ENCODE results near the gene HPCAL1.

HPCAL1 gene

GRCh38 chr2:10406016-10406415 is 103.3 kb downstream of the HPCAL1 start:
- Histone ChIP-seq H3K9me3 (ENCODE audit: control insufficient read depth, insufficient read depth, low read length) (no peaks in the 10 kb centered on the region), H3K4me1 (ENCODE audit: insufficient read depth, low read length) (peaks cover 9% of the 10 kb centered on the region; the same call in 1 of the 2 replicates), H3K36me3 (ENCODE audit: insufficient read depth, low read length) (no peaks in the 10 kb centered on the region), H3K9ac (ENCODE audit: low read depth, low read length) (no peak overlapping the region)

- H3K9ac ChIP-seq (ENCODE audit: low read depth, low read length), result no peak overlapping the region
- no peaks in the 10 kb centered on the region for H3K36me3 ChIP-seq (ENCODE audit: insufficient read depth, low read length)
- H3K4me1 ChIP-seq (ENCODE audit: insufficient read depth, low read length), result peaks cover 9% of the 10 kb centered on the region; the same call in 1 of the 2 replicates
- H3K9me3 ChIP-seq (ENCODE audit: control insufficient read depth, insufficient read depth, low read length), result no peaks in the 10 kb centered on the region
Observed at GRCh38 chr2:10406491-10407188, 103.9 kb downstream of the HPCAL1 start.

- Histone ChIP-seq H3K4me1 (ENCODE audit: insufficient read depth, low read length) (peaks cover 9% of the 10 kb centered on the region; the same call in 1 of the 2 replicates), H3K9me3 (ENCODE audit: control insufficient read depth, insufficient read depth, low read length) (no peaks in the 10 kb centered on the region), H3K36me3 (ENCODE audit: insufficient read depth, low read length) (no peaks in the 10 kb centered on the region), H3K9ac (ENCODE audit: low read depth, low read length) (no peak overlapping the region)
Observed at GRCh38 chr2:10407432-10407831, 104.7 kb downstream of the HPCAL1 start.

- Histone ChIP-seq H3K9me3 (ENCODE audit: control insufficient read depth, insufficient read depth, low read length) (no peaks in the 10 kb centered on the region), H3K9ac (ENCODE audit: low read depth, low read length) (no peak overlapping the region), H3K4me1 (ENCODE audit: insufficient read depth, low read length) (peaks cover 9% of the 10 kb centered on the region; the same call in 1 of the 2 replicates), H3K36me3 (ENCODE audit: insufficient read depth, low read length) (no peaks in the 10 kb centered on the region)
Observed at GRCh38 chr2:10407841-10408648, 105.3 kb downstream of the HPCAL1 start.

- Histone ChIP-seq H3K9ac (ENCODE audit: low read depth, low read length) (no peak overlapping the region), H3K9me3 (ENCODE audit: control insufficient read depth, insufficient read depth, low read length) (no peaks in the 10 kb centered on the region), H3K36me3 (ENCODE audit: insufficient read depth, low read length) (no peaks in the 10 kb centered on the region), H3K4me1 (ENCODE audit: insufficient read depth, low read length) (peaks cover 9% of the 10 kb centered on the region; the same call in 1 of the 2 replicates)
Observed at GRCh38 chr2:10408649-10409579, 106.2 kb downstream of the HPCAL1 start.

- Histone ChIP-seq H3K36me3 (ENCODE audit: insufficient read depth, low read length) (no peaks in the 10 kb centered on the region), H3K9ac (ENCODE audit: low read depth, low read length) (no peak overlapping the region), H3K9me3 (ENCODE audit: control insufficient read depth, insufficient read depth, low read length) (no peaks in the 10 kb centered on the region), H3K4me1 (ENCODE audit: insufficient read depth, low read length) (peaks cover 9% of the 10 kb centered on the region; the same call in 1 of the 2 replicates)
Observed at GRCh38 chr2:10410001-10410822, 107.5 kb downstream of the HPCAL1 start.

- H3K9me3 ChIP-seq (ENCODE audit: control insufficient read depth, insufficient read depth, low read length), result no peaks in the 10 kb centered on the region
- H3K4me1 ChIP-seq (ENCODE audit: insufficient read depth, low read length), result peaks cover 9% of the 10 kb centered on the region; the same call in 1 of the 2 replicates
- no peak overlapping the region for H3K9ac ChIP-seq (ENCODE audit: low read depth, low read length)
- no peaks in the 10 kb centered on the region for H3K36me3 ChIP-seq (ENCODE audit: insufficient read depth, low read length)
Observed at GRCh38 chr2:10410823-10411437, 108.2 kb downstream of the HPCAL1 start.

GRCh38 chr2:10411557-10411956 is 108.9 kb downstream of the HPCAL1 start:
- H3K9me3 ChIP-seq (ENCODE audit: control insufficient read depth, insufficient read depth, low read length), result no peaks in the 10 kb centered on the region
- H3K4me1 ChIP-seq (ENCODE audit: insufficient read depth, low read length), result peaks cover 9% of the 10 kb centered on the region; the same call in 1 of the 2 replicates
- H3K36me3 ChIP-seq (ENCODE audit: insufficient read depth, low read length), result no peaks in the 10 kb centered on the region
- no peak overlapping the region for H3K9ac ChIP-seq (ENCODE audit: low read depth, low read length)

GRCh38 chr2:10412380-10412779 is 109.7 kb downstream of the HPCAL1 start:
- Histone ChIP-seq H3K9me3 (ENCODE audit: control insufficient read depth, insufficient read depth, low read length) (no peaks in the 10 kb centered on the region), H3K9ac (ENCODE audit: low read depth, low read length) (no peak overlapping the region), H3K36me3 (ENCODE audit: insufficient read depth, low read length) (no peaks in the 10 kb centered on the region), H3K4me1 (ENCODE audit: insufficient read depth, low read length) (peaks cover 9% of the 10 kb centered on the region; the same call in 1 of the 2 replicates)

- no peak overlapping the region for H3K9ac ChIP-seq (ENCODE audit: low read depth, low read length)
- peaks cover 3% of the 10 kb centered on the region; the same call in 1 of the 2 replicates for H3K4me1 ChIP-seq (ENCODE audit: insufficient read depth, low read length)
- no peaks in the 10 kb centered on the region for H3K9me3 ChIP-seq (ENCODE audit: control insufficient read depth, insufficient read depth, low read length)
- no peaks in the 10 kb centered on the region for H3K36me3 ChIP-seq (ENCODE audit: insufficient read depth, low read length)
Observed at GRCh38 chr2:10413503-10413902, 110.8 kb downstream of the HPCAL1 start.

GRCh38 chr2:10413991-10414451 is 111.3 kb downstream of the HPCAL1 start:
- no peaks in the 10 kb centered on the region for H3K9me3 ChIP-seq (ENCODE audit: control insufficient read depth, insufficient read depth, low read length)
- H3K4me1 ChIP-seq (ENCODE audit: insufficient read depth, low read length), result 0 out of 2 replicates have a peak, but pooled peaks cover 3% of the 10 kb centered on the region
- no peaks in the 10 kb centered on the region for H3K36me3 ChIP-seq (ENCODE audit: insufficient read depth, low read length)
- H3K9ac ChIP-seq (ENCODE audit: low read depth, low read length), result no peak overlapping the region

- H3K4me1 ChIP-seq (ENCODE audit: insufficient read depth, low read length), result no peaks in the 10 kb centered on the region
- no peaks in the 10 kb centered on the region for H3K36me3 ChIP-seq (ENCODE audit: insufficient read depth, low read length)
- H3K9ac ChIP-seq (ENCODE audit: low read depth, low read length), result no peak overlapping the region
- H3K9me3 ChIP-seq (ENCODE audit: control insufficient read depth, insufficient read depth, low read length), result no peaks in the 10 kb centered on the region
Observed at GRCh38 chr2:10414591-10414990, 111.9 kb downstream of the HPCAL1 start.

GRCh38 chr2:10415048-10415447 is 112.3 kb downstream of the HPCAL1 start:
- Histone ChIP-seq H3K4me1 (ENCODE audit: insufficient read depth, low read length) (no peaks in the 10 kb centered on the region), H3K9me3 (ENCODE audit: control insufficient read depth, insufficient read depth, low read length) (no peaks in the 10 kb centered on the region), H3K9ac (ENCODE audit: low read depth, low read length) (no peak overlapping the region), H3K36me3 (ENCODE audit: insufficient read depth, low read length) (no peaks in the 10 kb centered on the region)
